GM19025 (cell line): ENCODE results near the gene IL12RB1.

Source experiments
- ATAC-seq: cut with Tn5 transposase; IDR thresholded peaks from one replicate; pipeline ENCODE4 v1.9.1; 2021; ENCODE audit warnings: mild to moderate bottlenecking, low read depth, moderate library complexity; ENCODE audit not compliant: unreplicated experiment

Gene IL12RB1

DNA sequence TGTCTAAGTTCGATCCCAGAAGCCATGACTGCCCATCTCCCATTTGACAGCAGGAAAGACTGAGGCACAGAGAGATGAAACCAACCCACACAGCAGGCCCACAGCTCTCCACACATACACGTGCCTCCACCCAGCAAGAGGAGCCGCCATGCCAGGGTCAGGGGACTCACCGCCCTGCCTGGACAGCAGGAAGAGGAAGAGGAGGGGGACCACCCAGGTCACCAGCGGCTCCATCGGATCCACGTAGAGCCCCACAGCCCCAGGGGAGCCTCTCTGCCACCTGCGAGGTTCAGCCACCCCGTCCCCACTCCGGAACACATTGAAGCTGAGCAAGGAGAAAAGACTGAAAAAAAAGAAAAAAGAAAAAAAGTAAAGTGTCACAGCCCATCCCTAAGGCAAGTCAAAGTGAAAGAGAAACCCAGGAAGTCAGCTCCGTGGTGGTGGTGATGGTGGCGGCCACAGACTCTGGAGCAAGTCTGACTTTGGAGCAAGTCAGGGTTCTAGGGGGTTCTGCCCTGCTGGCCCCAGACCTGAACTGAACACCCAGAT lies at the start of gene IL12RB1:
TSS of gene IL12RB1 (minus strand) at position 345 of the 549 bp plus-strand sequence. CDS start at position 234, 111 bp downstream.
- no peak for ATAC-seq

DNA sequence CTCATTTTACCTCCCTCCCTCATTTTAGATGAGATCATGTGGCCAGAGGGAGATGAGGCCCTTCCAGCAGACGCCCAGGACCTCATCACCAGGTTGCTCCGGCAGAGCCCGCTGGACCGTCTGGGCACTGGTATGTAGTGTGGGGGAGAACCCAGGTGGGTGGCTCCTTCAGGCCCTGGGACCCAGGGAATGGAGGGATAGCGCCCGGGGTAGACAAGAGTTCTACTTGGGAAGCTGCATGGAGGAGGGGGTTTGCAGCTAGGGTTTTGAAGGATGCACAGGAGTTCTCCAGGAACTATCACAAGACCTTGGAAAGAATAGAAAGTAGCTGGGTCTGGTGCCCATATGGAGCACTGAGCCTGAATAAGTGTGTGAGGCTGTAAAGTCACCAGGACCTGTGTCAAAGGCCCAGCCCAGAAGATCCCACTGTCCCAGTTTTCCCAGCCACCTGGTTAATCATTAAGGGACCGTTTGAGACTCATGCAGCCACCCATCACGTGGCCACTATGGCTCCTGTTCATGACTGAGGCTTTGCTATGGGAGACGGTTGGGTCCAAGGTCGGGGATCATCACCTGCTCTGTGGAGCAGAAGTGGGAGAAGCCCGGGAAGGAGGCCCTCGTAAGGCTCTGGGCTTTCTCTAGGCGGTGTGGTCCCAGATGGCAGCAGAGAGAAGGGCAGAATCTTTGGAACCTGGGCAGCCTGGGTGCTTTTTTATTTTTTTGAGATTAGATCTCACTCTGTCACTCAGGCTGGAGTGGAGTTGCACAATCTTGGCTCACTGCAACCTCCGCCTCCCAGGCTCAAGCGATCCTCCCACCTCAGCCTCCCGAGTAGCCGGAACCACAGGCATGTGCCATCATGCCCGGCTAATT lies 49.2 kb upstream of the IL12RB1 start:
- ATAC-seq = no peak

DNA sequence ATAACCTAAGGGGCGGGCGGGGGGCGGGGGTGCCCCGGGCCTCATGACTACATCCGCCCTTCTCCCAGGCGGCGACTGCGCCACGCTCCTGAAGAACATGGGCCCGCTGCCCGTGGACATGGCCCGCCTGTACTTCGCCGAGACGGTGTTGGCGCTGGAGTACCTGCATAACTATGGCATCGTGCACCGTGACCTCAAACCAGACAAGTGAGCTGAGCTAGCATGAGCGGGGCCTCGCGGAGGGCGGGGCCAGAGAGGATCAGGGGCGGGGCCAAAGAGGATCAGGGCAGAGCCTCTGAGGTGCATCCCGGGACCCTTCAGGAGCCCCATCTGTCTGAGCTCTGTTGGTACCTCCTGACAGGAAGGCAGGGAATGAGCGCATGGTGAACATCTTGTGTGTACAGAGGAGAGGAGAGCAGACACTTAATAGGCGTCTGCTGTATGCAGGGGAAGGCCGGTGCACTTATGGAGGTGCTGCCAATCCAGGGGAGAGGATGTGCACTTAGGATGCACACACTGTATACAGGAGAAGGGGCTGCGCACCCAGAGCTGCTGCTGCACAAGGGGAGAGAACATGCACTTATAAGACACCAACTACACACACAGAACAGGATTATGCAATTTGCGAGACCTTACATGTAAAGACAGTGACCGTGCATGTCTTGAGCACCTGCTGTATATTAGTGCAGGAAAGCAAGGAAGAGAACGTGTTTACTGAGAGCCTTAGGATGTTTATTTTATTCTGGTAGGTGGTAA lies 45.3 kb upstream of the IL12RB1 start:
- no peak for ATAC-seq

DNA sequence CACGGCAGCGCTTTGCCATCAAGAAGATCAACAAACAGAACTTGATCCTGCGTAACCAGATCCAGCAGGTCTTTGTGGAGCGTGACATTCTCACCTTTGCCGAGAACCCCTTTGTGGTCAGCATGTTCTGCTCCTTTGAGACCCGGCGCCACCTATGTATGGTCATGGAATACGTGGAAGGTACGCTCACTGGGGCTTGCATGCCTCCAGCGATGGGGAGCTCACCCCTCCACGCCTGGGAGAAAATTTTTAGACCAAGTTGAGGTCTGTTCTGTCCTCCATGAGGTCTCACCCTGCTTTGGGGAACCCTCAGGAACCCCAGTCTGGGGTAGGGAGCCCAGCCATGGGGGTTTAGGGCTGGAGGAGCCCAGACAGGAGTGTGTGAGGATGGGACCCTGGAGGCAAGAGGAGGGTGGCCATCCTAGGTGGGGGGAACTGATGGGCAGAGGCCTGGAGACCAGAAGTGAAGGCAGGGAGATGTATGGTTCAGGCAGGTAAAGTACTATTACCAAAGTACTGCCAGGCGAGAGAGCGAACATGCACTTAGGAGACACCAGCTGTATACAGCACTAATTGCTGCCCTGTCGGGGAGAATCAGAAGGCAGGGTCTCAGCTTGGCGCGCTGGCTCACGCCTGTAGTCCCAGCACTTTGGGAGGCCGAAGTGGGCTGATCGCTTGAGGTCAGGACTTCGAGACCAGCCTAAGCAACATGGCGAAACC lies 43.9 kb upstream of the IL12RB1 start:
- ATAC-seq = no peak

DNA sequence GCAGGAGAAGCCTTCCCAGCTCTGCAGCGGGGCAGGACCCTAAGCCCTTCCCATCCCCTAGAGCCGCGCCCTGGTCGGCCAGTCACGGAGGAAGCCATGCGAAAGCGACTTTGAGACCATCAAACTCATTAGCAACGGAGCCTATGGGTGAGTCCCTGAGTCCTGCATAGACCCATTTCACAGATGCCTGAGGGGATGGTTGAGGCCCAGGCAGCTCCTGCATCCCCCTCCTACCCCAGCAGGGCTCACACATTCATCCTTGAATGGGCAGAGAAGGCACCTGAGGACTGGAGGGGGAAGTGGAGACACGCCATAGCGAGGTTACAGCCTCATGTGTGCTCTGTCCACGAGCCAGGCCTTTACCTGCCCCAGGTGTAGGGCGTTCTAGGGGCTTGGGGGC lies 42.1 kb upstream of the IL12RB1 start:
- ATAC-seq = no peak

DNA sequence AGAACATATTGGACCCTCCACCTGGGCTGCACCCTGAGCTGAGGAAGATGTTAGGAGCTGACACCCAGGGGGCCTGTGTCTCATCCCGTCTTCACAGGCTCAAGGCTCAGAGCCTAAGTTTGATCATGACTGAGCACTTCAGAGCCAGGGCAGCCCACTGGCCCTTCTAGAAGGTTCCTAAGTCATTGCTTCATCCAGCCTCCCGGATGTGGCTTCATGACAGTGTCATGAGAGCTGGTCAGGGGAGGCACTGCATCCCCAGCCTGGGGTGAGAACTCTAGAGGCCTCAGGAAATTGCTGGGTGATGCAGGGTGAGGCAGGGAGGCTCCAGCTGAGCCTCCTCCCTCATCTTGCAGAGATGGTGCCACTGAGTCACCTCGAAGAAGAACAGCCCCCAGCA lies 41.3 kb upstream of the IL12RB1 start:
- ATAC-seq = no peak

DNA sequence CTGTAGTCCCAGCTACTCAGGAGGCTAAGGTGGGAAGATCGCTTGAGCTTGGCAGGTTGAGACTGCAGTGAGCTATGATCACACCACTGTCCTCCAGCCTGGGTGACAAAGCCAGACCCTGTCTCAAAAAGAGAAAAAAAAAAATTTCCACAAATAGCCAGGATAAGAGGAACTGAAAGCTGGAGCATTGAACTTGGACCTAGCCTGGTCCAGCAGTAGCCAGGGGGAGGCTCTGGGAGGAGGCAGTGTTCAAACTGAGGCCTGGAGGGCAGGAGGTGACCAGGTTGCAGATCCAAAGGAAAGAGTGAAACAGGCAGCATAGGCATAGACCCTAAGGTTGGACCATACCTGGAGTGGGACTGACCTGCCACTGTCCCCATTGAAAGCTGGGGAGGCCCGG lies 39.4 kb upstream of the IL12RB1 start:
- ATAC-seq = no peak

DNA sequence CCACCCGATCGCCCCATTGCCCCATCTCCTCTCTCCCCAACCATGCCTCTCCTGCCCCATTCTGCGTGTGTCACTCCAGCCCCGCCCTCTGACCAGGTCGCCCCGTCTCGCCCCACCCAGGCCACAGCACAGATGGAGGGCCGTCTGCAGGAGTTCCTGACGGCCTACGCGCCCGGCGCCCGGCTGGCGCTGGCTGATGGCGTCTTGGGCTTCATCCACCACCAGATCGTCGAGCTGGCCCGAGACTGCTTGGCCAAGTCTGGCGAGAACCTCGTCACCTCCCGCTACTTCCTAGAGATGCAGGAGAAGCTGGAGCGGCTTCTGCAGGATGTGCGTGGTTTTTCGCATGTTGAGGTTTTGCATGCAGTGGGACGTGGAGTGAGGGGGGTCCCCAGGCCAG lies 37.1 kb upstream of the IL12RB1 start:
- no peak for ATAC-seq

DNA sequence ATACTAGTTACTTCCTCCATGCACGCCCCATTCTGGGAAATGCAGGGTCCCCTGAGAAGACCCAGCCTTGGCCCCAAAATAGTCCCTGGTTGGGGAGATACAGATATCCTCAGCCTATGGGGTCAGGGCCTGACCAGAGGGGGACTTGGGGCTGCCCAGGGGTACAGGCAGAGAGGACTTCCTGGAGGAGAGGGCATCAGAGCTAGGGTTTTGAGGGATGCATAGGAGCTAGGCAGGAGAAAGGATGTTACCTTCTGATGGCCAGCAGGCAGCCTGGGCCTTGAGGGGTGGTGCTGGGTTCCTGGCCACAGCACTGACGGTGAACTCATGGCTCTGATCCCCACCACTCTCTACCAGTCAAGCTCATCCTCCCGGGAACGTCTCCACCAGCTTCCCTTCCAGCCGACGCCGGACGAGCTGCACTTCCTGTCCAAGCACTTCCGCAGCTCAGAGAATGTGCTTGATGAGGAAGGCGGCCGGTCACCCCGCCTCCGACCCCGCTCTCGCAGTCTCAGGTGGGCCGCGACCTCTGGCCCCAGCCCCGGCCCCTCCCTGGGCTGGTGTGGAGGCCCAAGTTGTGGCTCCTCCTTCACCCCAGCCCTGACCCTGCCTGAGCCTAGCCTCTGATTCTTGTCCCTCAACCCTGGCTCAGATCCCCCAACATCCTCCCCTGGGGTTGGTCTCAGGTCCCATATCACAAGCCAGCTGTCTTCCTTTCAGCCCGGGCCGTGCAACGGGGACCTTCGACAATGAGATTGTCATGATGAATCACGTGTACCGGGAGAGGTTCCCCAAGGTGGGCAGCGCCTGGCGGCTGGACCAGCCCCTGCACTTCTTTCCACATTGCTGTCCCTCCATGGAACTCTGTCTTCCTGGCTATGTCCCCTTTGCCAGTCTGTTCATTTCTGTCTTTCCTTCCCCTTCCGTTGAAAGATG lies 36.4 kb upstream of the IL12RB1 start:
- no peak for ATAC-seq

DNA sequence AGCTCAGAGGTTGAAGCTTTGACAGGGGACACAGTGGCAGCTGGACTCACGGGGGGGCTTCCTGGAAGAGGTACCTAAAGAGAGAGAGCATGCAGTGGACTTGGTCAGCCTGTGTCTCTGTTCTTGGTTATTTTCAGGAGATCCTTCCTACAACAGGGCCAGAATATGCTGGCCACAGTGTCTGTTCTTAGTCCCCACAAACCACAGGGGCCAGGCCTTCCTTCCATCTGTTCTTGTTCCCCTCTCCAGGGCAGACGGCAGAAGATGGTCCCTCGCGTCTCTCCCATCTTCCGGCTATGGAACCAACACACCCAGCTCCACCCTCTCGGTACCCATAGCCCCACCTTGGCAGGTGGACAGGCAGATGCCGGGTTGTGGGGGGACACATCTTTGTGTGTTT lies 35.7 kb upstream of the IL12RB1 start:
- ATAC-seq = no peak

DNA sequence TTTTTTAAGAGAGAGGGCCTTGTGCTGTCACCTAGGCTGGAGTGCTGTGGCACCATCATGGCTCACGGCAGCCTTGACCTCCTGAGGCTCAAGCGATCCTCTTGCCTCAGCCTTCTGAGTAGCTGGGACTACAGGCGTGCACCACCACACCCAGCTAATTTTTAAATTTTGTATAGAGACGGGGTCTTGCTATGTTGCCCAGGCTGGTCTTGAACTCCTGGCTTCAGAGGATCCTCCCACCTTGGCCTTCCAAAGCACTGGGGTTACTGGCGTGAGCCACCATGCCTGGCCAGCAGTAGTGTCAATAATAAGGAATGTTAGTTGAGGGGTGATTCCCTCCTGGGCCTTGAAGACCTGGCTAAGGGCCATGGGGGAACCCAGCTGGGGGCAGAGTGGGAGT lies 34.4 kb upstream of the IL12RB1 start:
- no peak for ATAC-seq

DNA sequence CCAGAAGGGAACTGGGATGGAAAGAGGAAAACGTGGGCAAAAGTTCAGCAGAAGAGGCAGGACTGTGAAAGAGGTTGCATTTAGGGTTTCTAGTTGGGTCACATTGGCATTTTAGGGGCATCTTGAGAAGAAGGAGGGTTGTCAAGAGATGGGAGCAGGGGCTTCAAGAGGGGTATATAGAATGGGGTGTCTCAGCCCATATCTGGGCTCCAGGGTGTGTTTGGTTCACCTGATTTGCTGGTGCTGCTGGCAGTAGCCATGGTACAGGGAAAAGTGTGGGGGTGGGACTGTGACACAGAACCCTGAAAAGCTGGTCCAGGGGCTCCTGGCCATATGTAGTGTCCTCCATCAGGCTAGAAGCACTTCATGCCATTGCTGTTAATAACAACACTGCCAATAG lies 33.4 kb upstream of the IL12RB1 start:
- no peak for ATAC-seq

DNA sequence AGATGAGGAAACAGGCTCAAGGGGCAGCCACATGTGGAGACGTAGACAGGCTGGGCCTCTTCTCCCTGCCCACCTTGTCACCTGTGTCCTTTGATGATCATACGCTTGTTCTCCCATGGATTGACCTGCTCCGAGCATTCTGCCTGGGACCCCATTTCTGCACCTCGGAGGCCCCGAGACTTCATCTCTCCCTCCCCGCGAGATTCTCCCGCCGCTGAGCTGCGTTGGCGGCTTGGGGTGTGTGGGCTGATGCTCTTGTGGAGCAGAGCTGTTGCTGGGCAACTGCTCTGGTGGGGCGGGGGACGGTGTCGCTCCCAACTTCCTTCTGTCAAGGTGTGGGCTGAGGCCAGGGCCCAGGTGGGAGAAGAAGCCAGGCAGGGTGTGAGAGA lies 33.0 kb upstream of the IL12RB1 start:
- no peak for ATAC-seq

DNA sequence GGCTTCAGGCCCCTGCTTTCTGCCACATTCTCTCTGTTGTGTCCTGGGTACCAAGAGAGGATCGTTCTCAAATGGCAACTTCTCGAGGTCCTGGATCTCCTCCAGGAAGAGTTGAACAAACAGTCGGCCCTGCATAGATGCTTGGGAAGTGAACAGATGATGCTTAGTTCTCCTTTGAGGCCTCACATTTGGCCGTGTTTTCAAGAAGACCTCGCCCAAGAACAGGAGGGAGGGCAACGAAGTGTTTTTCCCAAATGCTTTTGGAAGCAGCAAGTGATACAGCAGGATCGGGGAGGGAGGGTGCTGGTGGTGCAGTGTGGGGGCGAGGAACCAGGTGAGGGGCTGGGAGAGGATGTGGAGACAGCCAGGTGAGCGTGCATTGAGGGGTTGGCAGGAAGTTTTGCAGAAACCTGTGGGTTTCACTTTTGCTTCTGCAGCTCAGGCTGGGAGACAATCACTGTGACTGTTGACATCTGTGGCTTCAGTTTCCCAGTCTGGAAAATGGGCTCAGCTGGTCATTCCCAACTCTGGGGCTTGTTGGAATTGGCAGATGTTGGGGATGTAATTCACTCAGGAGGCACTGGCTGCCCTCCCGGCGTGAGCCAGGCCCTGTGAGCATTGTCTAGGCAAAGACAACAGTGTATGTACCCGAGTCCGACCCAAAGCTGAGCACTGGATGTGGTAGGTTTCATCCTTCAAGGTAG lies 32.4 kb upstream of the IL12RB1 start:
- ATAC-seq = no peak

DNA sequence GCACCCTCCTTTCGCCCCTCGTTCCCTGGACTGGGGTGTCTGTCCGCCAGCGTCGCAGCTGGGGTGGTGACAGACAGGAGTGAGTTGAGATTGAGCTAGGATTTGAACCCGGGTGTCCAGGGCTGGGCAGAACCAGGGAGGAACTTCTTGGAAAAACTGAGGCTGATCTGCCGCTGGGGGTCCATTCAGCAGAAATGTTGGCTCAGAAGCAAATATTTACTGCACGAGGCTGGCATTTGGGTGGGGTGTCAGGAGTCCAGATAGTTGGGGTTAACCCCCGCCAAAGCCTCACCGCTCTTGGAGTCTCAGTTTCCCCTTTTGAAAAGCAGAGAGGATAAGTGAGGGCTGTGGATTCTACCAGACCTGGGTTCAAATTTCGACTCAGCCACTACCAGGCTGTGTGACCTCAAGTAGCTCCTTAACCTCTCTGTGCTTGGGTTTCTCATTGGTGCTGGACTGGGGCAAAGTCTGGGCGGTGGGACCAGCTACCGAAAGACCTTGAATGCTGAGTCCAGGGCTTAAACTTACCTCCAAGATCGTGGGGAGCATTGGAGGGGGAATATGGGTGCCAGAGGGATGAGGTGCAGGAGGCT lies 31.8 kb upstream of the IL12RB1 start:
- no peak for ATAC-seq

DNA sequence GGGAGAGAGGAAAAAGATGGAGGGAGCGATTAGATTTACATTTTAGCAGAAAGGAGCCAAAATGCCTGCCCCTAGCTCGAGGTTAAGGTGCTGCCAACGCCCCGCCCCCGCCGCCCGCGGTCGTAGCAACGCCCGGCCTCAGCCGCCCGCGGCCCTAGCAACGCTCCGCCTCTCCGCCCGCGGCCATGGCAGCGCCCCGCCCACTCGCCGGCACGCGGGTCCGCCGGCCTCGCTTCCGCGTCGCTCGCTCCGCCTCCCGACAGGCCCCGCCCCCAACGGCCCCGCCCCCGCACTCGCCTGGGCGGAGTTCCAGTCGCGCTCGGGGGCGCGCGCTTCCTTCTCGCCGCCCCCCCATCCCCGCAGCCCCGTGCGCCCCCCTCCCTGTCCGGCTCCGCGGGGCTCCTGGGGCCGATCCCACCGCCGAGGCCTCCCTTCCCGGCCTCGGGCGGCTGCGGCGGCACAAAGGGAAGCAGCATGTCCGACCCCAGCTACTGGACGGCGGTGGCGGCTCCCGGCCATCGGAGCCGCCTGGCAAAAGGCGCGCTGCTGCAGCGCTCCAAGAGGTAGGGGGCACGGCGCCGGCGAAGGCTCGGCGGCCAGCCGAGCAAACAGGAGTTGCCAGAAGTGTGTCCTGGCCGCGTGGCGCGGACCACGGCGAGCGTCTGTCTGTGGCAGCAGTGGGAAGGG lies 31.1 kb upstream of the IL12RB1 start:
- peak; percentile 92 for ATAC-seq

DNA sequence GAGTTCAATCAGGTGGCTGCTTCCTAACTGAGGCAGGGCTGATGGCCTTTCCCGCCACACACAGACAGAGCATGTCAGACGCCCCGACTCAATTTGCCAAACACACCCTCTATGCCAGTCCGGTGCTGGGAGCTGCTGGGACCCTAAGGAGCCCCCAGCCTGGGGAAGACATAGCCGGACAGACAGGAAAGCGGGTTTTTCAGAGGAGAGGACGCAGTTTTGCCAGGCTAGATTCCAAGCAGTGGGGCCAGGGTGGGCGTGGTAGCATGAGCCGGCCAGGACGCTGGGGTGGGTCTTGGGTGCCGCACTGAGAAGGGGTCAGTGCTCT lies 30.6 kb upstream of the IL12RB1 start:
- no peak for ATAC-seq

DNA sequence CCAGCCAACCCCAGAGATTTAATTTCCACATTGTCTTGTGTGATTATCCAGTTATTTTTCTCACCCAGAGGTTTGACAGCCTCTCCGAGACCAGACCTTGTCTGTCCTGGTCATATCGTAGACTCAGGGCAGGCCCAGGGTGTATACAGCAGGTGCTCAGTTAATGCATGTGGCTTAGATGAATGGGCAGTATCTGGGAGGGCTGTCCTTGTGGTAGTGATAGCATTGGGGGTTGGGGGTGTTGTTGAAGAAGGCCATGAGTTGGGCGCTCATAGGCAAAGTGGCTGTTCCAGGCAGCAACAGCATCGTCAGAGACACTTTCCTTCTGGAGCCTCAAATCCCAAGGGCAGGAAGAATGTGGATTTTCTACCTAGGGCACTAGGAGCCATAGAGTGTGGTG lies 27.7 kb upstream of the IL12RB1 start:
- ATAC-seq = no peak
